CD14-positive monocyte (primary cell): ENCODE data around the gene CYP2E1. TPM values are rescaled to one million over a fixed set of nuclear protein-coding genes. Genes with fewer than 3 reads are reported as not detected.

Experiments used
- DNase-seq, 3 donors: peaks; one replicate each; pipeline ENCODE4 v3.0.0-alpha.2; 2011 to 2022
- H2AFZ ChIP-seq: 2 replicates; pipeline ENCODE4 v1.6.0; 2012; ENCODE audit warnings: mild to moderate bottlenecking, low read depth, low read length, inconsistent platforms; ENCODE audit not compliant: insufficient read depth, poor library complexity, severe bottlenecking
- H3K27ac ChIP-seq, 2 donors: 1 replicate in 1 of 2; 2 replicates in 1 of 2; pipeline ENCODE4 v1.5.1; 2012 to 2013; ENCODE audit warnings: low read length in 2 of 2, control low read depth in 1 of 2, inconsistent platforms in 1 of 2, low read depth in 1 of 2, mild to moderate bottlenecking in 1 of 2
- H3K27me3 ChIP-seq, 2 donors: one replicate each; pipeline versions ENCODE4 v1.6.0 to v1.6.1; 2011 to 2013; ENCODE audit warnings: low read length in 2 of 2; ENCODE audit not compliant: control insufficient read depth in 2 of 2, insufficient read depth in 2 of 2
- H3K36me3 ChIP-seq, 2 donors: replicated peaks in 1 of 2; 1 replicate in 1 of 2; 2 replicates in 1 of 2; pipeline versions ENCODE4 v1.5.1 to v1.6.1; 2012 to 2013; ENCODE audit warnings: low read length in 2 of 2, control low read depth in 1 of 2, inconsistent platforms in 1 of 2, mild to moderate bottlenecking in 1 of 2; ENCODE audit not compliant: insufficient read depth in 2 of 2, control insufficient read depth in 1 of 2
- H3K4me1 ChIP-seq, 2 donors: 1 replicate in 1 of 2; 2 replicates in 1 of 2; pipeline versions ENCODE4 v1.5.1 to v1.6.1; 2012 to 2013; ENCODE audit warnings: low read length in 2 of 2, control low read depth in 1 of 2, inconsistent platforms in 1 of 2, mild to moderate bottlenecking in 1 of 2, moderate library complexity in 1 of 2; ENCODE audit not compliant: insufficient read depth in 2 of 2, control insufficient read depth in 1 of 2
- H3K4me2 ChIP-seq: replicated peaks from 2 replicates; pipeline ENCODE3; 2012; ENCODE audit warnings: low read length, moderate library complexity, mild to moderate bottlenecking; ENCODE audit not compliant: poor library complexity, severe bottlenecking; ENCODE audit errors: extremely low read depth
- H3K4me3 ChIP-seq, 3 experiments: fragments of 200-600 bp in 1 of 3; sonication (generic) in 1 of 3; replicated peaks in 1 of 3; 1 replicate in 2 of 3; 2 replicates in 1 of 3; pipeline ENCODE4 v1.5.1; 2011 to 2013; ENCODE audit warnings: low read length in 3 of 3, mild to moderate bottlenecking in 3 of 3, control low read depth in 2 of 3, low read depth in 2 of 3, inconsistent platforms in 1 of 3, moderate library complexity in 1 of 3
- H3K79me2 ChIP-seq: 2 replicates; pipeline ENCODE4 v1.6.0; 2012; ENCODE audit warnings: mild to moderate bottlenecking, control low read depth, inconsistent platforms, low read length, moderate library complexity; ENCODE audit not compliant: insufficient read depth
- H3K9ac ChIP-seq: 2 replicates; pipeline ENCODE4 v1.6.0; 2017; ENCODE audit warnings: low read length, mild to moderate bottlenecking; ENCODE audit not compliant: insufficient read depth, poor library complexity, severe bottlenecking
- H3K9me3 ChIP-seq, 2 donors: replicated peaks in 1 of 2; 1 replicate in 1 of 2; 2 replicates in 1 of 2; pipeline versions ENCODE4 v1.5.1 to v1.6.1; 2012 to 2013; ENCODE audit warnings: low read length in 2 of 2, control low read depth in 1 of 2; ENCODE audit not compliant: control insufficient read depth in 1 of 2, insufficient read depth in 1 of 2
- H4K20me1 ChIP-seq: 2 replicates; pipeline ENCODE4 v1.6.0; 2012; ENCODE audit warnings: mild to moderate bottlenecking, low read length, control low read depth, moderate library complexity; ENCODE audit not compliant: insufficient read depth
- H3K27ac Mint-ChIP-seq, 7 donors: one replicate each; pipeline ENCODE4 v1.8.0; 2020; ENCODE audit warnings: mild to moderate bottlenecking in 7 of 7, mixed read lengths in 7 of 7, moderate library complexity in 6 of 7, inconsistent platforms in 2 of 7
- H3K27me3 Mint-ChIP-seq, 3 donors: one replicate each; pipeline ENCODE4 v1.8.0; 2021 to 2022; ENCODE audit warnings: low read depth in 3 of 3, mild to moderate bottlenecking in 3 of 3, mixed read lengths in 3 of 3, moderate library complexity in 3 of 3, inconsistent platforms in 1 of 3
- H3K36me3 Mint-ChIP-seq, 2 donors: one replicate each; pipeline ENCODE4 v1.8.0; 2020; ENCODE audit warnings: mixed read lengths in 2 of 2, inconsistent platforms in 1 of 2, mild to moderate bottlenecking in 1 of 2
- H3K4me1 Mint-ChIP-seq: one replicate; pipeline ENCODE4 v1.8.0; 2020; ENCODE audit warnings: mild to moderate bottlenecking, mixed read lengths
- H3K4me3 Mint-ChIP-seq, 2 donors: one replicate each; pipeline ENCODE4 v1.8.0; 2020; ENCODE audit warnings: mild to moderate bottlenecking in 2 of 2, mixed read lengths in 2 of 2, moderate library complexity in 1 of 2
- H3K9me3 Mint-ChIP-seq, 7 donors: one replicate each; pipeline ENCODE4 v1.8.0; 2020 to 2022; ENCODE audit warnings: mixed read lengths in 7 of 7, mild to moderate bottlenecking in 6 of 7, moderate library complexity in 6 of 7, inconsistent platforms in 2 of 7
- CTCF ChIP-seq: fragments of 200-600 bp; IDR thresholded peaks from one replicate; pipeline ENCODE4 v1.8.0; 2022; ENCODE audit warnings: antibody characterized with exemption, mild to moderate bottlenecking
- WGBS: methylation state at CpG from one replicate; pipeline ENCODE4 v1.1.5; 2013; ENCODE audit warnings: missing lambda C conversion rate; ENCODE audit not compliant: insufficient coverage; 5-methylcytosine and 5-hydroxymethylcytosine counted together
- intact Hi-C, 2 donors: fragments of 100-400 bp; cut with micrococcal nuclease; formaldehyde crosslinking; loops; one replicate each; pipeline versions ENCODE4 v1.15.0 to v1.15.1; 2023
- polyA plus RNA-seq, 3 donors: library from polyadenylated mRNA; depleted of rRNA in 1 of 3; unstranded in 2 of 3; stranded (reverse) in 1 of 3; fragments of 300-500 nt in 2 of 3; fragments of >200 nt in 1 of 3; fragmentation: Illumina TruSeq in 2 of 3; gene quantifications; 1 replicate in 2 of 3; 2 replicates in 1 of 3; pipeline ENCODE4 v1.2.3, GENCODE V29; 2012 to 2021

The CYP2E1 gene
- polyA plus RNA-seq, 3 donors = not detected

- peaks cover 11% of the 10 kb centered on the region for H3K4me1 Mint-ChIP-seq
- H3K27ac ChIP-seq = no peak overlapping the region
- H4K20me1 ChIP-seq = no peaks in the 10 kb centered on the region
- intact Hi-C loops = loop anchor here in 1 of 2 donors (10.0 kb wide), 1 partner anchor 195 kb away; no protein-coding TSS in a partner anchor
- TF ChIP-seq CTCF = peak; percentile 96
- H3K4me1 ChIP-seq = peaks cover 9 to 10% of the 10 kb centered on the region in 2 donors
- H3K9ac ChIP-seq = no peak overlapping the region
- H3K27me3 ChIP-seq = peaks cover 0 to 14% of the 10 kb centered on the region in 2 donors
- no peaks in the 10 kb centered on the region for H3K36me3 ChIP-seq
- DNase-seq = peak; percentile 46 to 76 (median 71)
- 2% methylated on average over 33 of the region's 33 CpGs for whole genome bisulfite sequencing
- H3K9me3 Mint-ChIP-seq = peaks cover 0 to 27% (median 20%) of the 10 kb centered on the region in 7 donors
- H3K4me3 ChIP-seq = peak overlapping the region; percentile 20 to 68 (median 38)
- no peak overlapping the region for H3K27ac Mint-ChIP-seq
- no peaks in the 10 kb centered on the region for H3K36me3 Mint-ChIP-seq
- H3K27me3 Mint-ChIP-seq = peaks cover 12 to 41% (median 36%) of the 10 kb centered on the region in 3 donors
- H3K79me2 ChIP-seq = no peaks in the 10 kb centered on the region
- peaks cover 10 to 23% of the 10 kb centered on the region in 2 donors for H3K9me3 ChIP-seq
- H2AFZ ChIP-seq = peak overlapping the region; percentile 75
- H3K4me2 ChIP-seq = peak overlapping the region; percentile 73
- H3K4me3 Mint-ChIP-seq = peak overlapping the region; percentile 59 to 77
Measured at GRCh38 chr10:133520193-133520738, 6.9 kb upstream of the CYP2E1 start.

GRCh38 chr10:133523631-133524203, 3.4 kb upstream of the CYP2E1 start:
- no peak overlapping the region for H3K4me3 Mint-ChIP-seq
- Histone ChIP-seq H3K4me2 (no peak overlapping the region), H3K27me3 (peaks cover 12 to 40% of the 10 kb centered on the region in 2 donors), H3K9me3 (peaks cover 25 to 31% of the 10 kb centered on the region in 2 donors), H2AFZ (no peak overlapping the region), H3K36me3 (no peaks in the 10 kb centered on the region), H3K27ac (no peak overlapping the region), H3K4me3 (no peak overlapping the region), H4K20me1 (no peaks in the 10 kb centered on the region), H3K79me2 (no peaks in the 10 kb centered on the region), H3K9ac (no peak overlapping the region), H3K4me1 (peaks cover 15% of the 10 kb centered on the region in 2 donors)
- no peak overlapping the region for H3K27ac Mint-ChIP-seq
- H3K36me3 Mint-ChIP-seq = no peaks in the 10 kb centered on the region
- TF ChIP-seq CTCF = no peak
- H3K9me3 Mint-ChIP-seq = peaks cover 0 to 23% (median 20%) of the 10 kb centered on the region in 7 donors
- intact Hi-C loops = loop anchor here in 1 of 2 donors (10.0 kb wide), 1 partner anchor 199 kb away; no protein-coding TSS in a partner anchor
- H3K4me1 Mint-ChIP-seq = peaks cover 14% of the 10 kb centered on the region
- peaks cover 33 to 63% (median 59%) of the 10 kb centered on the region in 3 donors for H3K27me3 Mint-ChIP-seq
- WGBS = 94% methylated on average over 7 of the region's 9 CpGs
- no peak for DNase-seq
